DMS 273 (cell line): ENCODE measurements around the gene PIRT.
A peak's percentile ranks its signal among the peaks of the same experiment; 100 is the strongest.

Source experiments
- DNase-seq: peaks from one replicate; lab custom pipeline; 2025; ENCODE audit not compliant: unreplicated experiment; lab: John Stamatoyannopoulos, UW

PIRT gene

DNA sequence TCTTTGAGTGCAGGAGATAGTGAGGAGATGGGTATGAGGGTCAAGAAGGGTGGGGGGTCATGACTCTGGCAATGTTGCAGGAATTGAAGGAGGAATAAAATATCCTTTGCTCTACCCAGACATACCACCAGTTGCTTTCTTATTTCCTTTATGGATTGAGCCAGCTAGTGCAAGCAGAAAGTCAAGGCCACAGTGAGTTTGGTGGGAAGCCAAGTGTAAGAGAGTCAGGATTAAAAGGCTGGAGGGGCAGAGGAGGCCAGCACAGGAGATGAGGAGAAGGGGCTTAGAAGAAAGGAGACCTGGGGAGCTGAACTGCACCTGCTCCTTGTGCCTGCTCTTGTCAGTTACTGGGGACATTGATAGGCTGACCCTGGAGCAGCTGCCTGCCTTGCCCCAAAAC, 16.1 kb downstream of the PIRT start:
- no peak for DNase-seq

GRCh38 chr17:10821054-10821453, 16.8 kb downstream of the PIRT start:
- DNase-seq, result peak; percentile 52

GRCh38 chr17:10815319-10815718, 22.6 kb downstream of the PIRT start:
- no peak for DNase-seq

GRCh38 chr17:10814075-10814474, 23.8 kb downstream of the PIRT start:
- DNase-seq, result peak; percentile 2

GRCh38 chr17:10812674-10813073, 25.2 kb downstream of the PIRT start:
- DNase-seq, result no peak

GRCh38 chr17:10809605-10810004, 28.3 kb downstream of the PIRT start:
- DNase-seq, result no peak

- no peak for DNase-seq
Measured at GRCh38 chr17:10807704-10808128, 30.2 kb downstream of the PIRT start.

GRCh38 chr17:10806545-10807262, 31.2 kb downstream of the PIRT start:
- DNase-seq, result no peak

GRCh38 chr17:10805911-10806310, 32.0 kb downstream of the PIRT start:
- no peak for DNase-seq

DNA sequence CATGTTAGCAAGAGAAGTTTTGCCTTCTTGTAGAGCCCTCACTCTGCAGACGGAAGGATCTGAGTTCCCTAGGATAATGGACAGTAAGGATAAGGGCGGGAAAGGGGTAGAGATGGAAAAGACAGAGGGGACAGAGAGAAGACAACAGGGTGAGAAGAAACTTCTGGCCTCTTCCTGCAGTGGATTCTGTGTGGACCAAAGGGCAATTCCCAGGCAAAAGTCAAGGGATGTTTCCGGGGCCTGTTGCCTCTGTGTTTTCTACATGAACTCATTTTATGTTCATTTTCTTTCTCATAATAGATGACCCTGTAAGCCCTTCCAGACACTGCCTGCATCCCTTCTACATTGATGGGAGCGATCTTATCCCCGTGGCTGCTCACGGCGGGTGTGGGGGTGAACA, 33.3 kb downstream of the PIRT start:
- no peak for DNase-seq

- DNase-seq, result peak; percentile 37
Measured at GRCh38 chr17:10803830-10804475, 33.9 kb downstream of the PIRT start, which contains the start of gene TMEM238L. Gene TMEM238L (minus strand): TSS chr17:10804099. CDS start chr17:10803963, 136 bp downstream.

GRCh38 chr17:10803350-10803749, 34.5 kb downstream of the PIRT start:
- DNase-seq, result no peak

- no peak for DNase-seq
Measured at GRCh38 chr17:10802496-10803284, 35.2 kb downstream of the PIRT start.

GRCh38 chr17:10799407-10799806, 38.5 kb downstream of the PIRT start:
- DNase-seq, result no peak

DNA sequence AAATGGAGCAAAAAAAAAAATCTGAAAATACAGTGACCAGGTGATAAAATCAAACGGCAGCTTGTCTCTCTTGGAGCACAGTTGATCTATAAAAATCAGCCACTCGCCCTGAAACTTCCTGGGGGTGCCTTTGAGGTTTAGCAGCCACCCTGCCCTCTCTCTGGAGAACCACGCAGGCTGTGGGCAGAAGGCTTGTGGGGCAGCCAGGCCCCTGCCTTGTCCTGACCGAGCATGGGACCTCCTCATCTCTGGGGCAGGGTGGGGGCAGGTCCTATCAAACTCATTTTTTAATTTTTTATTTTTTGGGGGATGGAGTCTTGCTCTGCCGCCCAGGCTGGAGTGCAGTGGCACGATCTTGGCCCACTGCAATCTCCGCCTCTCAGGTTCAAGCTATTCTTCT, 39.0 kb downstream of the PIRT start:
- DNase-seq, result no peak

GRCh38 chr17:10798332-10798749, 39.5 kb downstream of the PIRT start:
- DNase-seq, result no peak

- no peak for DNase-seq
Measured at GRCh38 chr17:10797476-10798328, 40.2 kb downstream of the PIRT start.

GRCh38 chr17:10793816-10794215, 44.1 kb downstream of the PIRT start:
- no peak for DNase-seq

DNA sequence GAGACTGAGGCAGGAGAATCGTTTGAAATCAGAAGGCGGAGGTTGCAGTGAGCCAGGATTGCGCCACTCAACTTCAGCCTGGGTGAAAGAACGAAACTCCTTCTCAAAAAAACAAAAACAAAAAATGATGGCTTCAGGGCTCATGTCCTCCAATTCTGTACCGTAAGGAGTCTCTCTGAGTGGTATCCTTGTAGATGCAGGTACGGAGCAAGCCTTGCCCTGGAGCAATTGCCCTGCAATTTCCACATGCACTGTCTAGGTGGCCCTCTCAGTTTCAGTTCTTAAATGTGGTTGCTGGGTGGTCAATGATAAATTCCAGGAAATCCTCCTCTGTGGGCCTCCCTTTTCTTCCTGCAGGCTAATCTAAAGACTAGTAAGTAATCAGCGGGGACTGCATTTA, 44.6 kb downstream of the PIRT start:
- DNase-seq, result no peak

GRCh38 chr17:10792151-10792550, 45.7 kb downstream of the PIRT start:
- DNase-seq, result no peak
